Measurements from ENCODE around the gene MED27.
A peak's percentile ranks its signal among the peaks of the same experiment; 100 is the strongest.

MED27 gene

GRCh38 chr9:131833906-131834305 is 245.8 kb downstream of the MED27 start:
- Histone ChIP-seq H3K27ac (ENCODE audit: poor library complexity, severe bottlenecking) (no peak overlapping the region), H3K36me3 (ENCODE audit: low read depth) (no peaks in the 10 kb centered on the region), H3K4me1 (ENCODE audit: insufficient read depth, poor library complexity, severe bottlenecking) (no peaks in the 10 kb centered on the region), H3K9me3 (ENCODE audit: severe bottlenecking) (no peaks in the 10 kb centered on the region), H3K4me3 (ENCODE audit: severe bottlenecking) (no peak overlapping the region), H3K27me3 (ENCODE audit: insufficient read depth, poor library complexity, severe bottlenecking) (no peaks in the 10 kb centered on the region)
- no peak for DNase-seq (ENCODE audit: low spot score)
- TF ChIP-seq CTCF (IDR thresholded peaks at IDR 0.05; ENCODE audit: poor library complexity, severe bottlenecking): no peak
- ATAC-seq (ENCODE audit: low read depth): peak; percentile 41; the same call in 1 of the 3 replicates

GRCh38 chr9:131833083-131833482 is 246.6 kb downstream of the MED27 start:
- no peaks in the 10 kb centered on the region for H3K9me3 ChIP-seq (ENCODE audit: severe bottlenecking)
- TF ChIP-seq CTCF (IDR thresholded peaks at IDR 0.05; ENCODE audit: poor library complexity, severe bottlenecking): no peak
- H3K27me3 ChIP-seq (ENCODE audit: insufficient read depth, poor library complexity, severe bottlenecking): no peaks in the 10 kb centered on the region
- no peaks in the 10 kb centered on the region for H3K4me1 ChIP-seq (ENCODE audit: insufficient read depth, poor library complexity, severe bottlenecking)
- no peaks in the 10 kb centered on the region for H3K36me3 ChIP-seq (ENCODE audit: low read depth)
- ATAC-seq (ENCODE audit: low read depth) (no peak), DNase-seq (ENCODE audit: low spot score) (no peak)
- no peak overlapping the region for H3K4me3 ChIP-seq (ENCODE audit: severe bottlenecking)
- H3K27ac ChIP-seq (ENCODE audit: poor library complexity, severe bottlenecking): no peak overlapping the region

GRCh38 chr9:131831380-131832165 is 248.1 kb downstream of the MED27 start:
- Histone ChIP-seq H3K4me3 (ENCODE audit: severe bottlenecking) (no peak overlapping the region), H3K9me3 (ENCODE audit: severe bottlenecking) (no peaks in the 10 kb centered on the region), H3K36me3 (ENCODE audit: low read depth) (no peaks in the 10 kb centered on the region), H3K27ac (ENCODE audit: poor library complexity, severe bottlenecking) (no peak overlapping the region), H3K27me3 (ENCODE audit: insufficient read depth, poor library complexity, severe bottlenecking) (no peaks in the 10 kb centered on the region), H3K4me1 (ENCODE audit: insufficient read depth, poor library complexity, severe bottlenecking) (no peaks in the 10 kb centered on the region)
- TF ChIP-seq CTCF (IDR thresholded peaks at IDR 0.05; ENCODE audit: poor library complexity, severe bottlenecking): no peak
- ATAC-seq (ENCODE audit: low read depth) (no peak), DNase-seq (ENCODE audit: low spot score) (no peak)

- Histone ChIP-seq H3K4me1 (ENCODE audit: insufficient read depth, poor library complexity, severe bottlenecking) (no peaks in the 10 kb centered on the region), H3K36me3 (ENCODE audit: low read depth) (no peaks in the 10 kb centered on the region), H3K27ac (ENCODE audit: poor library complexity, severe bottlenecking) (no peak overlapping the region), H3K4me3 (ENCODE audit: severe bottlenecking) (no peak overlapping the region), H3K27me3 (ENCODE audit: insufficient read depth, poor library complexity, severe bottlenecking) (peaks cover 21% of the 10 kb centered on the region), H3K9me3 (ENCODE audit: severe bottlenecking) (no peaks in the 10 kb centered on the region)
- ATAC-seq (ENCODE audit: low read depth): no peak
- no peak for DNase-seq (ENCODE audit: low spot score)
- TF ChIP-seq CTCF (IDR thresholded peaks at IDR 0.05; ENCODE audit: poor library complexity, severe bottlenecking): no peak
These were observed 251.8 kb downstream of the MED27 start for GRCh38 chr9:131827821-131828369.

- peak; percentile 93 for ATAC-seq (ENCODE audit: low read depth)
- TF ChIP-seq CTCF (IDR thresholded peaks at IDR 0.05; ENCODE audit: poor library complexity, severe bottlenecking): no peak
- Histone ChIP-seq H3K4me3 (ENCODE audit: severe bottlenecking) (no peak overlapping the region), H3K9me3 (ENCODE audit: severe bottlenecking) (no peaks in the 10 kb centered on the region), H3K27ac (ENCODE audit: poor library complexity, severe bottlenecking) (no peak overlapping the region), H3K4me1 (ENCODE audit: insufficient read depth, poor library complexity, severe bottlenecking) (no peaks in the 10 kb centered on the region), H3K27me3 (ENCODE audit: insufficient read depth, poor library complexity, severe bottlenecking) (peaks cover 23% of the 10 kb centered on the region), H3K36me3 (ENCODE audit: low read depth) (no peaks in the 10 kb centered on the region)
- no peak for DNase-seq (ENCODE audit: low spot score)
These were observed 252.6 kb downstream of the MED27 start for GRCh38 chr9:131826966-131827525.

Measured in RWPE2 (cell line).